KMS-11 (cell line): ENCODE measurements around the gene ITCH.

Experiments used
- H2AFZ ChIP-seq: fragments of 200-600 bp; sonication (generic); 2 replicates; pipeline ENCODE4 v1.6.1; 2016; ENCODE audit warnings: antibody characterized with exemption, mixed run types, low read depth
- H3K27ac ChIP-seq: fragments of 200-600 bp; sonication (generic); 2 replicates; pipeline ENCODE4 v1.6.1; 2016; ENCODE audit warnings: mild to moderate bottlenecking, mixed run types
- H3K27me3 ChIP-seq: fragments of 200-600 bp; sonication (generic); 2 replicates; pipeline ENCODE4 v1.6.1; 2017; ENCODE audit warnings: mild to moderate bottlenecking, low read depth, mixed run types, moderate library complexity; ENCODE audit not compliant: insufficient read depth
- H3K36me3 ChIP-seq: fragments of 200-600 bp; sonication (generic); 2 replicates; pipeline ENCODE4 v1.6.1; 2017; ENCODE audit warnings: mild to moderate bottlenecking, mixed run types; ENCODE audit not compliant: insufficient read depth
- H3K4me1 ChIP-seq: fragments of 200-600 bp; sonication (generic); 2 replicates; pipeline ENCODE4 v1.6.1; 2016; ENCODE audit warnings: mild to moderate bottlenecking, low read depth, mixed run types; ENCODE audit not compliant: poor library complexity, severe bottlenecking
- H3K4me2 ChIP-seq: fragments of 200-600 bp; sonication (generic); 2 replicates; pipeline ENCODE4 v1.7.0; 2016; ENCODE audit warnings: mild to moderate bottlenecking, mixed run types
- H3K4me3 ChIP-seq: fragments of 200-600 bp; sonication (generic); IDR thresholded peaks from 2 replicates; pipeline ENCODE4 v1.6.1; 2017; ENCODE audit warnings: low read depth, low read length, mixed read lengths; ENCODE audit not compliant: insufficient read depth
- H3K79me2 ChIP-seq: fragments of 200-600 bp; sonication (generic); 2 replicates; pipeline ENCODE4 v1.6.1; 2016; ENCODE audit warnings: low read depth, mixed run types; ENCODE audit not compliant: insufficient read depth
- H3K9ac ChIP-seq: fragments of 200-600 bp; sonication (generic); 2 replicates; pipeline ENCODE4 v1.6.1; 2016; ENCODE audit warnings: mild to moderate bottlenecking, mixed run types
- H4K20me1 ChIP-seq: fragments of 200-600 bp; sonication (generic); 2 replicates; pipeline ENCODE4 v1.6.1; 2016; ENCODE audit warnings: mild to moderate bottlenecking, mixed run types; ENCODE audit not compliant: insufficient read depth
- CTCF ChIP-seq: fragments of 200-600 bp; sonication (generic); conservative IDR thresholded peaks from 2 replicates; pipeline ENCODE4 v1.6.1; 2017; ENCODE audit warnings: low read depth, mild to moderate bottlenecking, antibody characterized with exemption, low read length, moderate library complexity, mixed read lengths

ITCH gene

GRCh38 chr20:34541264-34541901 lies 178.3 kb downstream of the ITCH start:
- Histone ChIP-seq H3K4me3 (no peak overlapping the region), H3K9ac (no peak overlapping the region), H3K27me3 (no peaks in the 10 kb centered on the region), H3K27ac (no peak overlapping the region), H3K36me3 (no peaks in the 10 kb centered on the region), H4K20me1 (no peaks in the 10 kb centered on the region), H3K79me2 (no peaks in the 10 kb centered on the region), H2AFZ (no peak overlapping the region), H3K4me2 (no peak overlapping the region), H3K4me1 (peaks cover 5% of the 10 kb centered on the region)
- TF ChIP-seq CTCF, result no peak

- TF ChIP-seq CTCF, result no peak
- H4K20me1 ChIP-seq, result no peaks in the 10 kb centered on the region
- no peak overlapping the region for H3K4me2 ChIP-seq
- H3K36me3 ChIP-seq, result no peaks in the 10 kb centered on the region
- peaks cover 5% of the 10 kb centered on the region for H3K4me1 ChIP-seq
- no peaks in the 10 kb centered on the region for H3K27me3 ChIP-seq
- no peak overlapping the region for H2AFZ ChIP-seq
- no peak overlapping the region for H3K4me3 ChIP-seq
- H3K79me2 ChIP-seq, result no peaks in the 10 kb centered on the region
- H3K9ac ChIP-seq, result no peak overlapping the region
- no peak overlapping the region for H3K27ac ChIP-seq
Measured at GRCh38 chr20:34541917-34542316, 178.8 kb downstream of the ITCH start.

GRCh38 chr20:34542439-34542838 lies 179.4 kb downstream of the ITCH start:
- Histone ChIP-seq H3K79me2 (no peaks in the 10 kb centered on the region), H3K27ac (no peak overlapping the region), H3K4me3 (no peak overlapping the region), H3K9ac (no peak overlapping the region), H3K4me2 (no peak overlapping the region), H3K4me1 (peaks cover 5% of the 10 kb centered on the region), H4K20me1 (no peaks in the 10 kb centered on the region), H3K27me3 (no peaks in the 10 kb centered on the region), H2AFZ (no peak overlapping the region), H3K36me3 (no peaks in the 10 kb centered on the region)
- TF ChIP-seq CTCF, result no peak

- Histone ChIP-seq H3K27ac (no peak overlapping the region), H3K4me3 (no peak overlapping the region), H4K20me1 (no peaks in the 10 kb centered on the region), H3K27me3 (no peaks in the 10 kb centered on the region), H3K79me2 (no peaks in the 10 kb centered on the region), H3K9ac (no peak overlapping the region), H3K4me2 (no peak overlapping the region), H3K36me3 (no peaks in the 10 kb centered on the region), H3K4me1 (no peaks in the 10 kb centered on the region), H2AFZ (no peak overlapping the region)
- no peak for TF ChIP-seq CTCF
Measured at GRCh38 chr20:34543463-34544056, 180.5 kb downstream of the ITCH start.
